Measurements from ENCODE around the gene PSMA3.

PSMA3 gene

GRCh38 chr14:58272588-58273372 is 28.1 kb downstream of the PSMA3 start:
- DNase-seq (ENCODE audit: low read depth) = no peak

- no peak for DNase-seq (ENCODE audit: low read depth)
Observed at GRCh38 chr14:58274881-58275280, 30.2 kb downstream of the PSMA3 start.

- DNase-seq (ENCODE audit: low read depth) = no peak
Observed at GRCh38 chr14:58275527-58276190, 31.0 kb downstream of the PSMA3 start.

- DNase-seq (ENCODE audit: low read depth) = no peak
Observed at GRCh38 chr14:58276208-58276607, 31.6 kb downstream of the PSMA3 start.

- no peak for DNase-seq (ENCODE audit: low read depth)
Observed at GRCh38 chr14:58278177-58278576, 33.5 kb downstream of the PSMA3 start.

- DNase-seq (ENCODE audit: low read depth) = peak; percentile 63
Observed at GRCh38 chr14:58280954-58281787, 36.5 kb downstream of the PSMA3 start.

GRCh38 chr14:58281969-58282368 is 37.3 kb downstream of the PSMA3 start:
- no peak for DNase-seq (ENCODE audit: low read depth)

GRCh38 chr14:58282925-58283593 is 38.4 kb downstream of the PSMA3 start:
- DNase-seq (ENCODE audit: low read depth) = no peak

GRCh38 chr14:58283730-58284129 is 39.1 kb downstream of the PSMA3 start:
- no peak for DNase-seq (ENCODE audit: low read depth)

GRCh38 chr14:58285132-58285531 is 40.5 kb downstream of the PSMA3 start:
- no peak for DNase-seq (ENCODE audit: low read depth)

GRCh38 chr14:58287607-58288042 is 43.0 kb downstream of the PSMA3 start:
- no peak for DNase-seq (ENCODE audit: low read depth)

GRCh38 chr14:58288106-58288792 is 43.6 kb downstream of the PSMA3 start:
- no peak for DNase-seq (ENCODE audit: low read depth)

GRCh38 chr14:58291646-58292045 is 47.0 kb downstream of the PSMA3 start:
- DNase-seq (ENCODE audit: low read depth) = no peak

- no peak for DNase-seq (ENCODE audit: low read depth)
Observed at GRCh38 chr14:58292187-58292586, 47.5 kb downstream of the PSMA3 start.

GRCh38 chr14:58294201-58294600 is 49.6 kb downstream of the PSMA3 start:
- DNase-seq (ENCODE audit: low read depth) = no peak

GRCh38 chr14:58296726-58297125 is 52.1 kb downstream of the PSMA3 start:
- DNase-seq (ENCODE audit: low read depth) = no peak

GRCh38 chr14:58297412-58297761 is 52.7 kb downstream of the PSMA3 start:
- DNase-seq (ENCODE audit: low read depth) = peak; percentile 18

- DNase-seq (ENCODE audit: low read depth) = peak; percentile 99
Observed at GRCh38 chr14:58297762-58298476, 53.3 kb downstream of the PSMA3 start.

- no peak for DNase-seq (ENCODE audit: low read depth)
Observed at GRCh38 chr14:58298477-58299400, 54.1 kb downstream of the PSMA3 start, which contains the start of gene ARID4A. Gene ARID4A (plus strand): TSS chr14:58298555. CDS start chr14:58299855, 1,300 bp downstream.
